Left ventricle myocardium superior (tissue), 1 donor: ENCODE measurements around the gene LAMA1. TPM values are rescaled to one million over a fixed set of nuclear protein-coding genes. Genes with fewer than 3 reads are reported as not detected.

Experiments used
- ATAC-seq: fragments of 200-7000 bp; cut with Tn5 transposase; one replicate; pipeline ENCODE4 v1.9.1; 2020; ENCODE audit warnings: mild to moderate bottlenecking, moderate library complexity
- DNase-seq: peaks from one replicate; pipeline ENCODE4 v3.0.0-alpha.2; 2020
- intact Hi-C: fragments of 100-400 bp; cut with micrococcal nuclease; formaldehyde crosslinking; loops from one replicate; pipeline ENCODE4 v1.11.0; 2022
- total RNA-seq: library from RNA; stranded (reverse); fragmentation: NEBNext Ultra II Directional; extraction: Animal tissue kit (Norgen Biotek cat#: 25700); gene quantifications from one replicate; pipeline ENCODE4 v1.2.1, GENCODE V29; 2021
- donor health status: DM: no; HTN: yes; CAD: no; lungs with severe emphysema.

The LAMA1 gene
- total RNA-seq, 1 donor from 2014 or later = 0.17 TPM

- intact Hi-C loops = no loop called here
- DNase-seq = no peak
- ATAC-seq = no peak
Observed at GRCh38 chr18:6928359-6928758, 189.2 kb downstream of the LAMA1 start.

- no peak for DNase-seq
- intact Hi-C loops = no loop called here
- no peak for ATAC-seq
Observed at GRCh38 chr18:6927153-6927552, 190.4 kb downstream of the LAMA1 start.

DNA sequence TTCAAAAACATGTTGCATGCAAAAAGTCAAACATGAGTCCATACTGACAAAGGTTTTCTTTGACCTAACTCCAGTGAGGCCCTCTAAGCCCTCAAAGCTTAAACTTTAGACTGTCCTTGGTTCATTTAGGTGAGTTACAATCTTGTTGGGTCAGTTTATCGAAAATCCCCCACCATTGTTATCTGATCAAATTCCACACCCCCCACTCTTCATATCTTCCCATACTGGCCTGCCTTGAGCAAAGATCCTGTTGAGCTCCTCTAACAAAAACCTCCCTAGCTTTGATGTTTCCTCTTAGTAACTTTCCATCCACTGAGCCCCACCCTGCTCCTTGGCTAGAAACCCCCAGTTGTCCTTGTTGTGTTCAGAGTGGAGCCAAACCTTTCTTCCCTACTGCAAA lies 194.4 kb downstream of the LAMA1 start:
- DNase-seq = no peak
- intact Hi-C loops = no loop called here
- no peak for ATAC-seq

DNA sequence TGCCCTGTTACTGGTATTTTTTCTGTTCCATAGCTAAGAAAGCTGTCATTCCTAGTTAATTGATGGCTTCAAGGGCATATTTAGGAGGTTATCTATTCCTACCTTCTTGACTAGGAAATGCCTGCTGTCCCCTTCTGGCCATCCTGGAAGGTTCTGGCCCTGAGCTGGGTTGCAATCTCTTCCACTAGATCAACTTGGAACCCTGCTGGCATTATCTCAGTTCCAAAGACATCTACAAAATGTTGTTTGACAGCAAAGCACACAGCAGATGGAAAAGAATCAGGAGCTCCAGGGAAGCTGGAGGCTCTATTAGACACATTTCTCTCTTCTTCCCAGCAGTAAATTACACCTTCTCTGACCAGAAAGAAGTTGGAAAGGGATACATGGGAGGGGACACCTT lies 196.0 kb downstream of the LAMA1 start:
- no peak for ATAC-seq
- intact Hi-C loops = no loop called here
- DNase-seq = no peak

GRCh38 chr18:6920099-6920955 lies 197.3 kb downstream of the LAMA1 start:
- DNase-seq (no peak), ATAC-seq (peak; percentile 25)
- intact Hi-C loops = no loop called here

- ATAC-seq = no peak
- intact Hi-C loops = no loop called here
- DNase-seq = no peak
Observed at GRCh38 chr18:6917072-6917471, 200.5 kb downstream of the LAMA1 start.

DNA sequence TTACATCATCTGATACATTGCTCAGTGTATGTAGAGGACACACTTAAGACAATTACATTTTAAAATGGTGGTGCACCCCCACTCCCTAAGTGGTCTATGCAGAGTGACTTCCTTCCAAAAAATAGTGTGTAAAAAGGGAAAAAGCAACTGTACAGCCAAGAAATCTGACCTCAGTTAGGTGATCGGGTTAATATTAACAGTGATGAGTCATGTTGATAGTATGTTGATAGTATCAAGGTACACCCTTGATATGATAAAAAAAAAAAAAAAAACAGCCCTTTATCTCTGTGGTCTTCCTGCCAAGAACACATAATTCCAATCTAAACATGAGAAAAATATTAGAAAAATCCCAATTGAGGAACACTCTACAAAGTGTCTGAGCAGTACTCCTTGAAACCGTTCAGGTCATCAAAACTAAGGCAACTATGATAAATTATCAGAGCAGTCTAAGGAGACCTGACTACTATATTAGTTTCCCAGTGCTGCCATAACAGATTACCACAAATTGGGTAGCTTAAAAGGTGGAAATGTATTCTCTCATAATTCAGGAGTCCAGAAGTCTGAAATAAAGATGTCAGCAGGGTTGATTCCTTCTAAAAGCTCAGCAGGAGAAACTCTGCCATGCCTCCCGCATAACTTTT lies 216.2 kb downstream of the LAMA1 start:
- ATAC-seq = no peak
- DNase-seq = no peak
- intact Hi-C loops = no loop called here

DNA sequence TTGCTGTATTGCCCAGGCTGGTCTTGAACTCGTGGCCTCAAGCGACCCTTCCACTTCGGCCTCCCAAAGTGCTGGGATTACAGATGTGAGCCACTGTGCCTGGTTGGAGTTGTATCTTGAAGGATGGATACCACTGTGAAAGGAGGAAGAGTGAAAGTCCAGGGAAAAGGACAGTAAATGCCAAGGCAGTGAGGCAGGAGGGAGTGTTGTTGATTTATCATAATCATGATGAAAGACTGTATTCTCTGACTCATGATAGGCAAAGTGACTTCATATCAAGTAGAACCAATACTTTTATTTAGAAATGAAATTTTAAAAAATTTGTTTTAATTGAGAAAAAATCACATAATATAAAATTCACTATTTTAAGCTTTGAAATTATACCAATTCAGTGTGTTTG lies 225.8 kb downstream of the LAMA1 start:
- intact Hi-C loops = no loop called here
- ATAC-seq = no peak
- no peak for DNase-seq

Other genes with a start within 250 kb of the LAMA1 start
- gene LRRC30, start 113.3 kb upstream of the LAMA1 start, total RNA-seq = not detected